IMR-90 (cell line): ENCODE results near the gene CCL28. TPM values are rescaled to one million over a fixed set of nuclear protein-coding genes. Genes with fewer than 3 reads are reported as not detected.

Source experiments
- ATAC-seq: fragments of 200-7000 bp; cut with Tn5 transposase; 2 replicates; pipeline ENCODE4 v1.9.1; 2020; ENCODE audit warnings: low read depth, mild to moderate bottlenecking, moderate library complexity
- BruUV-seq: library from RNA; stranded (reverse); fragments of 400-500 nt; replicated peaks from 2 replicates; lab custom pipeline; 2021; lab: Mats Ljungman, UMichigan
- CTCF ChIA-PET: fragments of 300-600 bp; formaldehyde crosslinking; extraction: SDS; loops from one replicate; lab custom pipeline; 2021; ENCODE audit warnings: antibody characterized with exemption; lab: Yijun Ruan, JAX
- POLR2A ChIA-PET: fragments of 300-600 bp; sonication (Branson Sonifier 250); formaldehyde crosslinking; loops from one replicate; lab custom pipeline; 2022; ENCODE audit warnings: antibody characterized with exemption; ENCODE audit not compliant: unreplicated experiment; lab: Charles Lee
- DNase-seq: peaks from one replicate; pipeline ENCODE4 v3.0.0; 2013
- H2AFZ ChIP-seq: replicated peaks from 2 replicates; pipeline ENCODE3; 2013; ENCODE audit warnings: low read length, mild to moderate bottlenecking; ENCODE audit not compliant: poor library complexity
- H2AK5ac ChIP-seq: 2 replicates; pipeline ENCODE4 v1.6.1; 2013; ENCODE audit warnings: low read depth, low read length, inconsistent platforms
- H2AK9ac ChIP-seq: replicated peaks from 2 replicates; pipeline ENCODE3; 2013; ENCODE audit warnings: mild to moderate bottlenecking, low read depth, low read length, moderate library complexity; ENCODE audit not compliant: poor library complexity
- H2BK120ac ChIP-seq: 2 replicates; pipeline ENCODE4 v1.6.1; 2013; ENCODE audit warnings: low read depth, low read length, inconsistent platforms
- H2BK15ac ChIP-seq: 3 replicates; pipeline ENCODE4 v1.6.1; 2013; ENCODE audit warnings: low read depth, low read length, inconsistent platforms
- H2BK20ac ChIP-seq: 2 replicates; pipeline ENCODE4 v1.6.1; 2013; ENCODE audit warnings: low read depth, mild to moderate bottlenecking, inconsistent platforms, low read length, moderate library complexity
- H2BK5ac ChIP-seq: 2 replicates; pipeline ENCODE4 v1.6.1; 2013; ENCODE audit warnings: mild to moderate bottlenecking, low read depth, low read length, inconsistent platforms; ENCODE audit not compliant: poor library complexity, severe bottlenecking
- H3K14ac ChIP-seq: replicated peaks from 2 replicates; pipeline ENCODE4 v1.6.1; 2013; ENCODE audit warnings: low read depth, low read length, inconsistent platforms
- H3K18ac ChIP-seq: 2 replicates; pipeline ENCODE4 v1.6.1; 2013; ENCODE audit warnings: low read depth, low read length, control low read depth
- H3K23ac ChIP-seq: 2 replicates; pipeline ENCODE4 v1.6.1; 2013; ENCODE audit warnings: low read depth, low read length, inconsistent platforms
- H3K27ac ChIP-seq: 2 replicates; pipeline ENCODE4 v1.5.1; 2013; ENCODE audit warnings: mild to moderate bottlenecking, control low read depth, low read length; ENCODE audit not compliant: insufficient read depth
- H3K27me3 ChIP-seq: 2 replicates; pipeline ENCODE4 v1.6.1; 2013; ENCODE audit warnings: low read length; ENCODE audit not compliant: control insufficient read depth, insufficient read depth
- H3K36me3 ChIP-seq: 2 replicates; pipeline ENCODE4 v1.6.1; 2013; ENCODE audit warnings: low read length, mixed read lengths; ENCODE audit not compliant: control insufficient read depth, insufficient read depth
- H3K4ac ChIP-seq: 2 replicates; pipeline ENCODE4 v1.6.1; 2013; ENCODE audit warnings: low read depth, low read length, inconsistent platforms
- H3K4me1 ChIP-seq: 2 replicates; pipeline ENCODE4 v1.6.1; 2013; ENCODE audit warnings: low read length, mixed read lengths; ENCODE audit not compliant: control insufficient read depth, insufficient read depth
- H3K4me2 ChIP-seq: 2 replicates; pipeline ENCODE4 v1.6.1; 2013; ENCODE audit warnings: low read depth, mild to moderate bottlenecking, control low read depth, low read length, moderate library complexity
- H3K4me3 ChIP-seq: 2 replicates; pipeline ENCODE4 v1.5.1; 2013; ENCODE audit warnings: low read depth, mild to moderate bottlenecking, control low read depth, low read length, moderate library complexity; ENCODE audit not compliant: insufficient read depth
- H3K56ac ChIP-seq: 2 replicates; pipeline ENCODE4 v1.6.1; 2013; ENCODE audit warnings: low read length, inconsistent platforms; ENCODE audit not compliant: insufficient read depth; ENCODE audit errors: extremely low read depth
- H3K79me1 ChIP-seq, 2 experiments: 2 replicates each; pipeline ENCODE4 v1.6.1; 2013; ENCODE audit warnings: low read length in 2 of 2, inconsistent platforms in 1 of 2, low read depth in 1 of 2
- H3K9ac ChIP-seq: 2 replicates; pipeline ENCODE4 v1.6.1; 2013; ENCODE audit warnings: low read depth, low read length, control low read depth
- H3K9me1 ChIP-seq: 2 replicates; pipeline ENCODE4 v1.6.1; 2013; ENCODE audit warnings: low read length, inconsistent platforms; ENCODE audit not compliant: insufficient read depth
- H3K9me3 ChIP-seq: 2 replicates; pipeline ENCODE4 v1.6.1; 2013; ENCODE audit warnings: low read length; ENCODE audit not compliant: control insufficient read depth, insufficient read depth
- H4K20me1 ChIP-seq: 2 replicates; pipeline ENCODE4 v1.6.1; 2013; ENCODE audit warnings: low read length, inconsistent platforms; ENCODE audit not compliant: insufficient read depth
- H4K5ac ChIP-seq: 2 replicates; pipeline ENCODE4 v1.6.1; 2013; ENCODE audit warnings: mild to moderate bottlenecking, low read depth, low read length, control low read depth
- H4K8ac ChIP-seq, 2 experiments: 2 replicates each; pipeline ENCODE4 v1.6.1; 2013; ENCODE audit warnings: low read depth in 2 of 2, low read length in 2 of 2, control low read depth in 1 of 2, inconsistent platforms in 1 of 2
- H4K91ac ChIP-seq: 2 replicates; pipeline ENCODE4 v1.6.1; 2013; ENCODE audit warnings: low read depth, low read length, inconsistent platforms; ENCODE audit not compliant: insufficient read depth
- CHD1 ChIP-seq: IDR thresholded peaks from 2 replicates; pipeline ENCODE4 v1.6.1; 2012; ENCODE audit warnings: low read depth, low read length, improper control_type of control experiment
- CTCF ChIP-seq: conservative IDR thresholded peaks from 2 replicates; pipeline ENCODE4 v1.5.1; 2012; ENCODE audit warnings: mild to moderate bottlenecking, low read depth, low read length, improper control_type of control experiment
- ELK1 ChIP-seq: fragments of 150-350 bp; IDR thresholded peaks from 2 replicates; pipeline ENCODE4 v1.6.1; 2016; ENCODE audit warnings: low read depth, mild to moderate bottlenecking, low read length, moderate library complexity, borderline replicate concordance
- FOS ChIP-seq: fragments of 150-350 bp; IDR thresholded peaks from 2 replicates; pipeline ENCODE4 v1.6.1; 2016; ENCODE audit warnings: low read depth, low read length
- MXI1 ChIP-seq: IDR thresholded peaks from 2 replicates; pipeline ENCODE4 v1.6.1; 2012; ENCODE audit warnings: low read depth, mild to moderate bottlenecking, low read length, moderate library complexity, borderline replicate concordance
- POLR2A ChIP-seq: IDR thresholded peaks from 2 replicates; pipeline ENCODE4 v1.6.1; 2012; ENCODE audit warnings: mild to moderate bottlenecking, low read depth, low read length
- RAD21 ChIP-seq: IDR thresholded peaks from 2 replicates; pipeline ENCODE4 v1.6.1; 2012; ENCODE audit warnings: low read length, improper control_type of control experiment
- RCOR1 ChIP-seq: IDR thresholded peaks from 2 replicates; pipeline ENCODE4 v1.6.1; 2012; ENCODE audit warnings: mild to moderate bottlenecking, low read length, improper control_type of control experiment; ENCODE audit not compliant: insufficient replicate concordance
- RFX5 ChIP-seq: IDR thresholded peaks from 2 replicates; pipeline ENCODE4 v1.8.0; 2012; ENCODE audit warnings: low read depth, mild to moderate bottlenecking, low read length, moderate library complexity
- SMC3 ChIP-seq: fragments of 150-350 bp; IDR thresholded peaks from 2 replicates; pipeline ENCODE4 v1.6.1; 2016; ENCODE audit warnings: low read depth, mild to moderate bottlenecking, antibody characterized with exemption, low read length, moderate library complexity
- USF2 ChIP-seq: fragments of 150-350 bp; IDR thresholded peaks from 2 replicates; pipeline ENCODE4 v1.6.1; 2017; ENCODE audit warnings: mild to moderate bottlenecking, antibody characterized with exemption, low read length, low read depth
- WGBS, 2 experiments: methylation state at CpG; one replicate each; pipeline versions ENCODE4 v1.1.5 to v1.1.7; 2013; ENCODE audit warnings: missing lambda C conversion rate in 2 of 2; ENCODE audit not compliant: insufficient read length in 1 of 2; ENCODE audit errors: extremely low coverage in 2 of 2; 5-methylcytosine and 5-hydroxymethylcytosine counted together
- dilution Hi-C: fragments of 300-500 bp; cut with HindIII; formaldehyde crosslinking; loops from one replicate; pipeline ENCODE4 v1.14.3; 2018; ENCODE audit warnings: low sequenced_read_pairs; ENCODE audit not compliant: unreplicated experiment
- in situ Hi-C: fragments of 300-500 bp; cut with MboI; formaldehyde crosslinking; loops from 3 replicates; pipeline ENCODE4 v1.14.3; 2019; ENCODE audit warnings: low sequenced_read_pairs, inconsistent platforms, mixed read lengths
- intact Hi-C: fragments of 100-400 bp; cut with micrococcal nuclease; formaldehyde crosslinking; loops from 2 replicates; pipeline ENCODE4 v1.10.0; 2022
- polyA plus RNA-seq, 3 experiments: library from polyadenylated mRNA; depleted of rRNA; stranded (reverse); fragments of >200 nt; gene quantifications; 2 replicates each; pipeline ENCODE4 v1.2.3, GENCODE V29; 2012; ENCODE audit warnings: low replicate concordance in 1 of 3
- total RNA-seq: library from RNA; depleted of rRNA; stranded (reverse); fragments of >200 nt; gene quantifications from 2 replicates; pipeline ENCODE4 v1.2.3, GENCODE V29; 2012

CCL28 gene
- total and polyA plus RNA-seq, 2 of the 4 experiments (the other 2 are of a cell fraction), result under 0.01 to 0.02 TPM

GRCh38 chr5:43433382-43433781 is 21.2 kb upstream of the CCL28 start:
- no peak overlapping the region; the same call in 2 of the 3 replicates for H2BK15ac ChIP-seq
- no CpG with 5 or more reads among the region's 4 CpGs for WGBS, 2 experiments
- H2AK9ac ChIP-seq, result no peak overlapping the region
- no peaks in the 10 kb centered on the region for H3K9me3 ChIP-seq
- TF ChIP-seq CTCF (no peak), ELK1 (no peak), RAD21 (no peak), USF2 (no peak), POLR2A (no peak), RFX5 (no peak), FOS (no peak), SMC3 (no peak), CHD1 (no peak), MXI1 (no peak), RCOR1 (no peak)
- H3K27me3 ChIP-seq, result no peaks in the 10 kb centered on the region
- intact Hi-C loops, result no loop called here
- ATAC-seq (no peak), DNase-seq (no peak)
- no peak overlapping the region for H3K4ac ChIP-seq
- no TSS peak for BruUV-seq
- no peak overlapping the region for H3K4me3 ChIP-seq
- H3K9me1 ChIP-seq, result peaks cover 9% of the 10 kb centered on the region; the same call in 1 of the 2 replicates
- H3K27ac ChIP-seq, result no peak overlapping the region
- H3K4me2 ChIP-seq, result no peak overlapping the region
- no peak overlapping the region for H4K91ac ChIP-seq
- H3K23ac ChIP-seq, result no peak overlapping the region
- H2AK5ac ChIP-seq, result no peak overlapping the region
- no peak overlapping the region for H4K8ac ChIP-seq
- no peak overlapping the region for H2BK20ac ChIP-seq
- H3K36me3 ChIP-seq, result no peaks in the 10 kb centered on the region
- peaks cover under 1% of the 10 kb centered on the region for H3K4me1 ChIP-seq
- H3K18ac ChIP-seq, result no peak overlapping the region
- CTCF ChIA-PET, result no interaction called here
- no peaks in the 10 kb centered on the region for H4K20me1 ChIP-seq
- H2BK120ac ChIP-seq, result no peak overlapping the region
- H3K79me1 ChIP-seq, result no peaks in the 10 kb centered on the region
- POLR2A ChIA-PET, result no interaction called here
- H2BK5ac ChIP-seq, result no peak overlapping the region
- H4K5ac ChIP-seq, result no peak overlapping the region
- H3K56ac ChIP-seq, result no peak overlapping the region
- no peak overlapping the region for H3K14ac ChIP-seq
- no peak overlapping the region for H2AFZ ChIP-seq
- in situ Hi-C loops, result no loop called here
- no peak overlapping the region for H3K9ac ChIP-seq
- dilution Hi-C loops, result no loop called here
